ENCODE measurements around the gene MS4A12. TPM values are rescaled to one million over a fixed set of nuclear protein-coding genes. Genes with fewer than 3 reads are reported as not detected.

The MS4A12 gene, protein sequence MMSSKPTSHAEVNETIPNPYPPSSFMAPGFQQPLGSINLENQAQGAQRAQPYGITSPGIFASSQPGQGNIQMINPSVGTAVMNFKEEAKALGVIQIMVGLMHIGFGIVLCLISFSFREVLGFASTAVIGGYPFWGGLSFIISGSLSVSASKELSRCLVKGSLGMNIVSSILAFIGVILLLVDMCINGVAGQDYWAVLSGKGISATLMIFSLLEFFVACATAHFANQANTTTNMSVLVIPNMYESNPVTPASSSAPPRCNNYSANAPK
- total RNA-seq, result under 1 TPM in 1 of 2 donors, not detected in 1; 0.34 TPM

DNA sequence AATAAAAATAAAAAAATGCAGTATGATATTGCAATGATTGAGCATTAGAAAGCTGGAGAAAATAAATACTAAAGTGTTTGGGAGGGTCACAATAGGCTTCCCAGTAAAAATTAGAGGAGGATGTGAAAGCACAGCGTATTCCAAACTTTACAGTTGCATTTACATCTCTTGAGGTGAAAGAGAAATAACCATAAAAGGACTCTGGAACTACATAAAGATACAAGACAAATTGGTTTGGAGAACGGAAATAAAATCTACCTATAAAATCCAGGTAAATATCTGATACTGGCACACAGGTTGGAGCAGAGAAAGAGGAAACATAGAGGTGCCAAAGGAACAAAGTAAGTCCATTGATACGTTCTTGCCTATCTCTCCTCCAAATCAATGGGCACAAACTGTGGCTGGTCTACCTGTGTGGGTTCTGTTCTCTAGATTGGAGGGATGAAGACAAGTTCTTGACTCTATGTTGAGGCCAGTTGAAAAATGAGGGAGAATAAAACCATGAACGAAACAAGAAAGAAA is at the start of gene MS4A12:
Gene MS4A12 (plus strand): TSS at position 291 of the 522 bp plus-strand sequence. CDS start 4,541 bp downstream, outside the sequence.

DNA sequence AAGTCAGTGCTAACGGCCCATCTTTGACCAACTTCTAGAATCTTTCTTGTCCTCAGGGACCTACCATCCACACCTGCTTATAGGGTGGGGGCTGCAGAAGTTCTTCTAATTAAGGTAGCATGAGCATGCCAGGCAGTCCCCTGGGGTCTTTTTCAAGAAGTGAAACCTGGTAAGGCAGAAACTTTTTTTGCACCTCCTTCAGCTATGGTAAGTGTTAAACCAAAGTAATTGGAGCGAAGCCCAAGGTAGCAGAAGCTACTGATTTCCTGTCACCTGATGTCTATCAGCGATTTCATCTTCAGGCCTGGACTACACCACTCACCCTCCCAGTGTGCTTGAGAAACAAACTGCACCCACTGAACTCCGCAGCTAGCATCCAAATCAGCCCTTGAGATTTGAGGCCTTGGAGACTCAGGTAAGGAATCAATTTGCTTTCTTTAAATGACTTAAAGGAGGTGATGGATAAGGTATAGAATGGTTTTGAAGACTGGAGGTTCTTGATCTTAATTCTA is 37.0 kb upstream of the MS4A12 start, which contains the start of gene MS4A1:
Gene MS4A1 (plus strand): TSS at position 317 of the 512 bp plus-strand sequence. CDS start 6,528 bp downstream, outside the sequence.

DNA sequence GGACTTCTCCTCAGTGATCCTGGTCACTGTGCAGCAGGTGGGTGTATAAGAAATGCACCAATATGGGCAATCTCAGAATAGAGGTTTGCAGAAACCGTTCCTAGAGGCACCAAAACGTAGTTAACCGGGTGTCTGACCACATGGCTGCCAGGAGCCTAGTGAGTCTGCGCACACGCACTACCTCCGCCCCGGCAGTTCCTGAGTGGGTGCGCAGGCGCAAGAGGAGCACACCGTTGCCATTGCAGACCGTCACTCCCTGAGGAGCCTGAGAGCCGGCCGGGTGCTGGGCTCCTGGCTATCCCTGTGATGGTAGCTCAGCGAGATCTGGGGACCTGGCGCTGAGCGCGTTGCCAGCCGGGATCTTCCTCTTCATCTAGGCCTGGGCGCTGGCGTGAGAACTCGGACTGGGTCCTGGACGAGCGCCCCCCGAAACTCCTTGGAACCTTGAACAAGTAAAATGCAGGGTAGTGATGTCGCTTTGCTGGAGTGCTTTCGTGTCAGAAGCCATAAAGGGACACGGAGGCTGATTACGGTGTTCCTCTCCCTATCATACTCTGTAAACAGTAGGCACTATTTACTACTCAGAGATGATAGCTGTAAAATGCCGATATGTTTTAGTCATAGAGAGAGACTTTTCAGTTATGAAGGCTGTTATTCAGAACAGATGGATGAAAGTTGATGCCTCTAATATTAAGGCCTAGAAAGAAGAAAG is 22.7 kb downstream of the MS4A12 start, which contains the start of gene MS4A13:
Gene MS4A13 (plus strand): TSS at position 249 of the 712 bp plus-strand sequence. CDS start 2,692 bp downstream, outside the sequence.

Other genes starting within 250 kb of the MS4A12 start
- not detected for gene MS4A4E, start 249.6 kb upstream of the MS4A12 start, total RNA-seq
- not detected for gene MS4A4A, start 212.1 kb upstream of the MS4A12 start, total RNA-seq
- not detected for gene MS4A6E, start 165.5 kb upstream of the MS4A12 start, total RNA-seq
- 1 to 10 TPM in 1 of 2 donors, under 1 TPM in 1; under 0.01 to 1.0 TPM for gene MS4A7, start 114.2 kb upstream of the MS4A12 start, total RNA-seq
- gene MS4A14, start 96.3 kb upstream of the MS4A12 start, total RNA-seq, result not detected
- not detected for gene MS4A5, start 63.2 kb upstream of the MS4A12 start, total RNA-seq
- gene MS4A1, start 36.9 kb upstream of the MS4A12 start, total RNA-seq, result not detected
- gene MS4A13, start 22.6 kb downstream of the MS4A12 start, total RNA-seq, result not detected
- gene MS4A8, start 206.8 kb downstream of the MS4A12 start, total RNA-seq, result not detected
- gene MS4A18, start 231.9 kb downstream of the MS4A12 start, total RNA-seq, result not detected